Activated CD8-positive, alpha-beta memory T cell treated with anti-CD3 and anti-CD28 coated beads, Interleukin-2, amount 50 U/mL, for 48 hours (primary cell): ENCODE measurements around the gene CD58.

ENCODE experiments used
- DNase-seq: peaks from one replicate; pipeline ENCODE4 v3.0.0-alpha.2; 2020

Gene CD58

DNA sequence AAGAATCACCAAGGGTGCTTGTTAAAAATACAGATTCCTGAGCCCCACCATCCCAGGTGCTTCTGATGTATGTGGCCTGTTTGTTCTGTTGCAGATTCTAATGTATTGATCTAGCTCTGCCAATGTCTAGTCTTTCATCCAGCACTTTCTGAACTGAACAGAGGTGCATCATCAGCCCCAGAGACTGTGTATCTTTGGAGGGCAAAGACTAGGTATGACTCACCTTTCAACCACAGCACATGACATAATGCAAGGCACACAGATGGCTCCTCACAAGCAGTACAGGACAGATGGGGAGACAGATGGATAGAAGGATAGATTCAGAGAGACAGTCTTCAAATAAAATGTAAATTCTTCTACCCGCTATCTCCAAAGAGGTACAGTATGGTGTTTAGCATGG, 32.3 kb downstream of the CD58 start:
- DNase-seq: no peak

DNA sequence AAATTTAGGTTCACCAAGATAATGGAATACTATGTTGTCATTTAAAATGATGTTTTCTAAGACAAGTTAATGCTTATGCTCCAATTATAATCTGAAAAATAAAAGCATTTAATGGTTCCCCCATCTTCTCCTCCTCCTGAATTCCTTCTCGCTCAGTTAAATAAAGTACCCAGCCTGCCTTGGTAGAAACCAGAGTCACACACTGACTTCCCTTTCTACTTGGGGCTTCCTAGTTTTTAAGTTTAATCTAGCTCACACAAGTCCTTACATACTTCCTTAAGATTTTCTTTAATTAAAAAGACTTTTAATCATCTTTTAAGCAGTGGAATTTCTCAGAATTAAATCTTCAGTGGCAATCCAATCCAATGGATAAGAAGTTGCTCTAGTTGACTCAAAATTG, 32.9 kb downstream of the CD58 start:
- DNase-seq: no peak

DNA sequence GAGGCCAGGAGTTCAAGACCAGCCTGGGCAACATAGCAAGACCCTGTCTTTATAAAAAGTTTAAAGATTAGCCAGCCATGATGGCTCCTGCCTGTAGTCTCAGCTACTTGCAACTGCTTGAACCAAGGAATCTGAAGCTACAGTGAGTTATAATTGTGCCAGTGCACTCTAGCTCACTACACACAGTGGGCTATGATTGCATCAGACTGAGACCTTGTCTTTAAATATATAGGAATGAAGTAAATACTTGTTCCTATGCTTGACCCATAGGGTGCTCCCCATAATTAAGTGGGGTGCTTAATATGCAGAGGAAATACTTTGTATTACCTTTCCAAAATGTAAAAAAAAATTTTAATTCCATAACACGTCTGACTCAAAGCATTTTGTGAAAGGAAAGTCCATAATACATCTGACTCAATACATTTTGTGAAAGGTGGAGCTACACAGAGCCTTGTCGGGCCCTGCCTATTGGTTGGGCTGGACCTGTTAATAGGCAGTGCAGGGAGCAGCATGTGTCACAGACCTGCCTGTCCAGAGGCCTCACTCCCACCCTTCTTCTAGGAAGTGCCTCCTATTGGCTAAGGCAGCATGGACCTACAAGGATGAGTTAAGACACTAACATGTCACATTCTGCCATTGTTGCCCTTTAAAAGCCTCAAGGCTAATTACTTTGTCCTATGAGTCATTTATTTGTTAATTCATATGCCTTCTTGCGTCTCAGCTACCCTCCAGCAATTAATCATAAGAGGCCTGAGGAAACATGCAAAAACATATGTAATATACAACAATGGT, 33.6 kb downstream of the CD58 start:
- DNase-seq: no peak

DNA sequence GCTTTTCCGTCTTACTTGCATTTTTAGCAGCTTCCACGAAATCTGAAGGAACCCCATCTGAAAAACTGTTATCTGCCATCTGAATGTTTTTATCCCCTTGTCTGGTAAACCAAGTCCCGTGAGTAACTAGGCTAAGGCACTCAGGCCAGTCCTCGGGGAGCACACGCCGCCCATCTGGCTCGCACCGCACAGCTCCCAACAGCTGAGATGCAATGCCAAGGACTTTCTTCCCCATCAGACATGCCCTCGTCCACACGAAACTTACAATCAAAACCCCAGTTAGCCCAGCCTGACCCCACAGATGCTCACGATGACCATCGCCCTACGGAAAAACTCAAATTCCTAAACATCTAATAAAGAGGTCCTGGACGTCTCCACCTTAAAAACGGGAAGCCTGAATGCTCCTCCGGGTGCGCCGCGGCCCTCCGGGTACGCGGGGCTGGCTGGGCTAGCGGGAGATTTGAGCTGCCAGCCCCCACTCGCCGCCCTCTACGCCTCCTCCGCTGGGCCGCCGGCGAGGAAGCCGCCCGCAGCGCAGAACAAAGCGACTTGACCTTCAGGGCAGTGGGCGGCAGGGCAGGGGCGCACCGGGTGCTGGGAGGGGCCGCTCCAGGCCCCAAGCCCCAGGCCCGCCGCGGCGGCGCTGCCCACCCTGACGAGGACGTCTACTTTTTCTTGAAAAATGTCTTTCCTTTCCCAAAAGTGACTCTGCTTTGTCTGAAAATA, 36.6 kb downstream of the CD58 start:
- DNase-seq: no peak

DNA sequence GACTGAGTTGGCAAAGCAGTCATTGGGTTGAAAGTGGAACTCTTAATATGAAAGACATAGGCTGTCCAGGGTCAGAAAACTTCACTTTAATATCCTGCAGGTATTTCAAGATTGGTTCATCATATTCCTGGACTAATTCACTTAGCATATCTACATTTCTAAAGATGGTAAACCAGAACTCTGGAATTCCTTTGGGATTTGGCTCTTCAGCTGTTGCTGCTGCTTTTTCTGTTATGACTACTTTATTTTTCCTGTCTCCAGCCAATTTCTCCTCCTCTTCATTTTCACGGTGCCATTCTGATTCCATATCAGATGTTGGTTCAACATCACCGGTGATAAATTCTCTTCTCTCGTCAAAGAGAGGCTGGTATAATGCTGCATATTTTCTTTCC, 37.4 kb downstream of the CD58 start:
- DNase-seq: no peak

DNA sequence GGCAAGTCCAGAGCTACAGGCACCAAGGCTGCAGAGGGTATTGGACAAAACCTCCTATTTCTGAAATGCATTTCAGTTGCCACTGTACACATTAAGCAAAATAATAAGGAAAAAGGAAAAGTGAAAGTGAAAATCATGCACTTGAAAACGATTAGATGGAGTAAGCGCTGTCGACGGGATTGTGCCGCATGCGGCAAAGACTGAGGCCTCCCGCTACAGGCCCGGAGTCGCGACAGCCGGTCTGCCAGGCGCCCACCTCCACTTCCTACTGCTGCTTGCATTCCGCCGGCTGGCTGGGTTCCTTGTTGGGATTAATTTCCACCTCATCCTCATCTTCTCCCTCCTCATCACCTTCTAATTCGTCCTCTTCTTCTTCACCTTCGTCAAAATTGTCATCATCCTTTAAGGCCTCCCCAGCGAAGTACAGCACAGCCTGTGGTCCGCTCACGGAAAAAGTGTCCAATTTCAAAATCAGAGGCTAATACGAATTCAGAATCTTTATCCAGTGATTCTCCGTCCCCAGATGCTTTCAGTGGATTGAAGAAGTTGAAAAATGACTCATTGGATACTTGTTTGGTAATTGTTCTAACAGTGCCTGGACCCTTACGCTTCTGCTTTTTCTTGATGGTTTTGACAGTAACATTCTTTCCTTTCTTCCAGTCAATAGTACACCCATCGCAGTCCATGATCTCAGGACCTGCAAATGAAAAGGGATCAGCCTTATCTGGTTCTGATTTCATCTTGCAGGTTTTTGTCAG, 38.0 kb downstream of the CD58 start:
- no peak for DNase-seq

DNA sequence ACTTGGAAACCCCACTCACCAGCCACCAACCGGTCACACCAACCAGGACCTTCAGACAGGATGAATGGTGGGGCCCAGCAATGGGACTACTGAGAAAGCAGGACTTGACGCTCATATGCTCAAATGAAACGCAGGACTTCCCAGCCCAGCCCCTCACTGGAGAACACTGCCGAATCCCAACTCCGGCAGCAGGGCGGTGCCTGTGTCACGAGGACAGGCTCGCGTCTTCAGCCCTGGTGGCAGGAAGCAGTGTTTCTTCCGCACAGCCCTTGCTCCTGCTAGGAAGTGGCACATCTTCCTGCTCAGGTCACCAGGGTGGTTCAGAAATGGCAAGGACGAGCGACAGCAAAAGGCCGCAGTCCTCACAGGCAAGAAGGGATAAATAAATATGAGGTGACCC, 38.9 kb downstream of the CD58 start:
- DNase-seq: no peak

DNA sequence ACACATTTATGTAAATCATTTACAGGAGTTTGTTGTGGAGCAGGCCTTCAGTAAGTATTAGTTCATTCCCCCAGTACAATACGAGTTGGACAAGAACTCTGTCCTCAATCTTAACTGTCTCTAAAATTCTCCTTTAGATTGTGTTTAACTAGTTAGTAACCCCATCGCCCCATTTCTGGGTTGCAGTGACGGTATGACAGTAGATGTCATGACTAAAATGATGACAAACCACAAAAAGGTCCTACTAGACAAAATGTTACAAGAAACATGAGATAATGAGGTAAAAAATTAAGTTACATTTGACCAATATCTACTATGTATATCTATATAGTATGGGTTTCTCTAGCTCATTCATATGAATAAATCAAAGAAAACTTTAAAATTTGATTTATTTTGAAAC, 41.1 kb downstream of the CD58 start:
- DNase-seq: no peak

DNA sequence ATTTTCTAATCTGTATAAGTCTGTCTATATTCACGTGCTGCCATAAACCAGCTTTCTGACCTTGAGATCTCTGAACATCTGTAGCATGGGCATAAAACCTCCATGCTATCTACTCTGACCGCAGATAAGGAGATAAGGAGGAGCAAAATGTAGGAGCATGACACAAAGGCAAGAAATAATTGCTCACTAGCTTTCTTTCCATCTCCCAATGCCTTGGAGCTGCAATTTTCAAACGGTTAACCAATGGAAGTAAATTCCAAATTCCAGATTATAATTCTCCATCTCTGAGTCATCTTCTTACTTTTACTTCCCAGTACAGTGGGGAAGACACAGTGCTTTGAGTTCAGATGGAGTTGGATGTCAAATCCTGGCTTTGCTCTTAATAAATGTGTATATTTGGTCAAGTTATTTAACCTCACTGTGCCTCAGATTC, 41.6 kb downstream of the CD58 start:
- DNase-seq: no peak

DNA sequence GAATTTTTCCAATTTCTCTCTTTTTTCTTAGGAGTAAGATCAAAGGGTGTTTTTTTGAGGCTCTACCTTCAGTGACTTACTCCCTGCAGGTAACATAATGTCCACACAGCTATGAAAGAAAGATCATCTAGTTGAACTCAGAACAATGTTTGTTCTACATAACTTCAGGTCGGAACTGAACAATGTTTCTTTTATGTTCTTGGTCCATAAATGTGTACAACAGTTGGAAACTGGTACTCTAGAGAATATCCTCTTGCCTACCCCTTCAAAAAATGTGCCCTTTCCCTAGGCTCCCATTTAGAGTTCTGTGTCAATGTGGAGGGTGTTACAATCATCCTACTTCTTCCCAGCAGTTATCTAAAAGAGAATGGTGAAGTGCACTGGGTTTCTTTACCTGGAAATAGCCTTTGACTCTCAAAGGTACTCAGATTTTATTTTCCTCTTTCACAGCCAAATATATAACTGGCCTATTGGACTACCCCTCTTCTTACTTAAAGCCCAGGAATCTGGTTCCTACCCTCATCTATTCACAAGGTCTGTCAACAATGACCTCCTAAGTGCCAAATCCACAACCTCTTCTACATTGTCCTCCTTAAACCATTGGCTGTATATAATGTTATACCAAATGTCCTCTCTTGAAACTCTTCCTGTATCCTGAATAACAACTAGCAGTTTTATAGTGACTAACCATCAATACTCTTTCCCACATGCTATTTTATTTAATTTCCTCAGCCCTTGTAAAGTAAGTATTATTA, 42.3 kb downstream of the CD58 start:
- no peak for DNase-seq

DNA sequence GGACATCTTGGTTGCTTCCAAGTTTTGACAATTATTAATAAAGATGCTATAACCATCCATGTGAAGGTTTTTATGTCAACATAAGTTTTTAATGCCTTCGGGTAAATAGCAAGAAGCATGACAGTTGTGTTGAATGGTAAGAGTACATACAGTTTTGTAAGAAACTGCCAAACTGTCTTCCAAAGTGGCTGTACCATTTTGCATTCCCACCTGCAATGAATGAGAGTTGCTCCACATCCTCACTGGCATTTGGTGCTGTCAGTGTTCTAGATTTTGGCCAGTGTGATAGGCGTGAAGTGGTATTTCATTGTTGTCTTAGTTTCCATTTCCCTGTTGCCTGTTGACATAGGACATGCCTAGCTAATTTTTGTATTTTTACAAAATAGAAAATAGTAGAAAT, 45.4 kb downstream of the CD58 start:
- no peak for DNase-seq

DNA sequence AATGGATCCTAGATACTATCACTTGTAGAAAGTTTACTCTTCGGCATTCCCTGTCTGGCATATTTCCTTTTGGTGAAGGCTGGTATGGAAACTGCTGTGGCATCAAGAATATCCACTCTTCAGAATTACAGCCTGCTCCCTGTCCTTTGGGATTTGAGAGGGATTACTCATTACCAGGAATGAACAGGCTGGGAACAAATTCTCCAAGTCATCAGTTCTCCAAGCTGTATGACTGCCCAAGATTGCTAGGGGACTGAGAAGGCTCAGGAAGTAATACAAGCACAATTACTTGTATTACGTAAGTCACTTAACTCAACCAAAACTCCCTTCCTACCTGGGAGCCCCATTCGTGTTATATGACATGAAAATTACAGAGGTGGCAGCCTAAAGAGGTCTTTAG, 49.6 kb downstream of the CD58 start:
- no peak for DNase-seq

DNA sequence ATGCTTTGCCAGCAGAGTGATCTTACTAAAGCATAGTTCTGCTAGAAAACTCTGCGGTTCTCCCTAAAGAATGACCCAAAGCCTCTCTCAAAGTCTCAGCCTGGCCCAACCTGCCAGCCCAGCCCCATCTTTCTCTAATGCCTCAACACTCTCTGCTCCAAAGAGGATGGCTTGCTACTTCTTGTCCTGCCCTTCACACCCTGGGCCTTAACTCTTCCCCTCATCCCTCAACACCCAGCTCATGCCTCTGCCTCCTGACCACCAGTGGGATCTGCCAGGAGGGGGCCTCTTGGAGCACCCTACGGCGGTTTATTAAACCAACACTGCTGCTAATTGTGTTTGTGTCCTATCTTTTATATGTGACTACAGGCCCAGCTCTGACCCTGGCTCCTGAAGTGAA, 52.4 kb downstream of the CD58 start:
- no peak for DNase-seq

DNA sequence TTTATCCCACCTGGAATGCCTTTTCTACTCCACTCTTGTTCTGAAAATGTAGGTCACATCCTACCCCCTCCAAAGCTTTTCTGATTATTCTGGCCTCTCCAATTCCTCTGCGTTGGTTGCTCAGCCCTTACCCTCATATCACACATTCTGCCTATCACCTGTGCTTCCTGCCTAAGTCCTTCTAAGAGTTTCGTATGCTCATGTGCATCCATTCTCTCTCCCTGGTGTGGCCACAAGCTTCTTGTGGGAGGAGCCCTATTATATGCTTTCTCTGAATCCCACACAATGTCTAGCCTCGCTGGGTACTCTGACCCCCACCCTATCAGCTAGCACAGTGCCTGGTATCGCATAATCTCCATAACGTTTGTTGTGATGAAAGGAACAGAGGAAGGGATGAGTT, 54.2 kb downstream of the CD58 start:
- DNase-seq: no peak

DNA sequence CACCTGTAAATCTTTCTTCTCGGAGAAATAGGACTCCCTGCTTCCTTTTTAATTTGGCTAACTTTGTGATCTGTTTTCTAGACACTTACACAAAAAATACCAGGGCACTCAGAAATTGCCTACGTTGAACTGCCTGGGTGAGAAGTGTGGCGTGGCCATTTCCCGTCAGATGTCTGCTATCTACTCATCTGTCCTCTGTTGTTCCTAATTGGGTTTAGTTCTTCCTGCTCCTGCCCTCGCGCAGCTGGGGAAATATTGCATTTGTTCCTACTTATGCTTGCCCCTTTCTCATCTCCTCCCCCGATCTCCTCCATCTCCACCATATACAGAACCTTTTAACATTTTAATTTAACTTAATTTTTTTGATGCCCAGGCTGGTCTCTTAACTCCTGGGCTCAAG, 55.1 kb downstream of the CD58 start:
- DNase-seq: no peak

DNA sequence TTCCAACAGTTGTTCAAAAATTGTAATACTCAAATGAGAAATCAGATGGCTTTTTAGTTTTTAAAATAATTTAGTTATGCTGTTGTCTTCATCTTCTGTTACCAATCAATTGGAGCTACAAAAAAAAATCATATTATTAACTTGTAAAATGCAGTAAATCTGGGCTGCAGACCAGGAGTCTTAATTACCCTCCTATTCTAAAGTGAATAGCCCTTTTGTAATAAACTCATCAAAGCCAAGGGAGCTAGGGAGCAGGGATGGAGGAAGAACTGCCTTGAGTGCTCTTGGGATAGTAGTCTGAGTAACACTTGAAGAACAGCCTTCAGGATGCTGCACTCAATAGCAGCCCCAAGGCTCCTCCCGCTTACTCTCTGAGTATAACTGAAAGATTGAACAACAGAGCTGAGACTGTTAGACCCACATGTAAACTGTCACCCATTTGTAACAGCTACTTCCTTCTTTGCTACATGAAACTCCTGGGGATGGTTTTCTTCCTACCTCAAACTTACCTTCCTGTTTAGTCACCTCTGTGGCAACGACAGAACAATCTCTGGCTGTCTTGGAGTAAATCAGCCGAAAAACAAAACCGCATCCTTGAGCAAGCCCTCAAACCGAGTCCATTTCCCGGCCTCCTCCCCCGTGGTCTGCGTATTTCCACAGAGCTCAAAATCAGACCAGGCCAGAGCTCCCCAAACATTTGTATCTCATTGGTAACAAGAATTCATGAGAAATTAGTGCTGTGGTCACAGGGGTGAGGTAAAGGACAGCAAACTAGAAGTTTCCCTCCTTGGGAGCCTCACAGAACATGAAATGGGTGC, 55.9 kb downstream of the CD58 start:
- peak; percentile 82 for DNase-seq

DNA sequence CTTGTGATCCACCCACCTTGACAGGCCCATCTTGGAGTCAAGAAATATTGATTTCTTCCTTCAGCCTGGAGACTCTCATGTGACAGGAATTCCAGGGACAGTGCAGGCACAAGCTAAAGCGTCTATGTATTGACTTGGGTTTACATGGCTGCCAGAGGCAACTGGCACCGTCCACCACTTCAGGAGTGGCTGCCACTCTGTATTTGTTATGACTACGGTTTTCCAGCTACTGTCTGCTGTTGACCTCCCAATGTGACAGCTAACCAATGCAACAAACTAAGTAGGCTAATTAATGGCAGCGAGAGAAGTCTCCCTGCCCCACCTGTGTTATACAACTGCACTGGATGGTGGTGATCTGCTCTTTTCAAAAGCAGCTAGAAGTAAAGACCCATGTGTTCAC, 56.9 kb downstream of the CD58 start:
- no peak for DNase-seq

DNA sequence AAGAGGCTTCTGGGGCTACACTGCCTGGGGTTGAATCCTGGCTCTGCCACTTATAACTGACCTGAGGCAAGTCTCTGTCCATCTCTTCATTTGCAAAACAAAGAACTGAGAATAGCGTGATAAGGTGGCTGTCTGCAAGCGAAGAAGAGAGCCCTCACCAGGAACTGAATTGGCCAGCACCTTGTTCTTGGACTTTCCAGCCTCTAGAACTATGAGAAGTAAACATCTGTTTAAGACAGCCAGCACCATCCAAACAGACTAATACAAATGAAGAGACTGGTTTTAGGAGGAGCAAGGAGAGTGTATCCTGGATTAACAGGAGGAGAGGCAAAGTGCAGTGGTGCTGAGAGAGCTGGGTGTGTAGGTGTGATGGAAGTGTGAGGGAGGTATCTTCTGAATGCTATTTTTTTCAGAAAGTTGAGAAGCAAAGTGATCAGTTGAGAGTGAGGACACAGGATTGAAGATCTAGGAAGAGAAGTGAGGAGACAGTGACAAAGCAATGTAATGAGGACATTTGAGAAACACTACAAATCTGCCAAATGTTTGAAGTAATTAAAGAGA, 59.3 kb downstream of the CD58 start:
- DNase-seq: no peak

DNA sequence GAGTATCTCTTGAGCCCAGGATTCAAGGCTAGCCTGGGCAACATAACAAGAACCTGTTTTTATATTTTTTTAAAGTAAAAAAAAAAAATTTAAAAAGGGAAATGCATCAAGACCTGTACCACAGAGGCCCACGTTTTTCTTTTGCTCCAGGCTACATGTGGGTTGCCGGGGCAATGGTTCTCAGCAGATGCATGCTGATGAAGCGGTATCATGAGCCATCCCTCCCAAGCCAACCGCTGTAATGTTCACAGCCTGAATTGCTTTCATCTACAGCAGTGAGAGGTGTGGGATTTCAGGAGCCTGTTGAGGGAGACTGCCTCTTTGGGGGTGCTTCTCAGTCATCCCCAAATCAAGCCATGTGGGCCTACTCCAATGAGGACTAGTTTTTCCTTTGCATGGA, 60.5 kb downstream of the CD58 start:
- no peak for DNase-seq

DNA sequence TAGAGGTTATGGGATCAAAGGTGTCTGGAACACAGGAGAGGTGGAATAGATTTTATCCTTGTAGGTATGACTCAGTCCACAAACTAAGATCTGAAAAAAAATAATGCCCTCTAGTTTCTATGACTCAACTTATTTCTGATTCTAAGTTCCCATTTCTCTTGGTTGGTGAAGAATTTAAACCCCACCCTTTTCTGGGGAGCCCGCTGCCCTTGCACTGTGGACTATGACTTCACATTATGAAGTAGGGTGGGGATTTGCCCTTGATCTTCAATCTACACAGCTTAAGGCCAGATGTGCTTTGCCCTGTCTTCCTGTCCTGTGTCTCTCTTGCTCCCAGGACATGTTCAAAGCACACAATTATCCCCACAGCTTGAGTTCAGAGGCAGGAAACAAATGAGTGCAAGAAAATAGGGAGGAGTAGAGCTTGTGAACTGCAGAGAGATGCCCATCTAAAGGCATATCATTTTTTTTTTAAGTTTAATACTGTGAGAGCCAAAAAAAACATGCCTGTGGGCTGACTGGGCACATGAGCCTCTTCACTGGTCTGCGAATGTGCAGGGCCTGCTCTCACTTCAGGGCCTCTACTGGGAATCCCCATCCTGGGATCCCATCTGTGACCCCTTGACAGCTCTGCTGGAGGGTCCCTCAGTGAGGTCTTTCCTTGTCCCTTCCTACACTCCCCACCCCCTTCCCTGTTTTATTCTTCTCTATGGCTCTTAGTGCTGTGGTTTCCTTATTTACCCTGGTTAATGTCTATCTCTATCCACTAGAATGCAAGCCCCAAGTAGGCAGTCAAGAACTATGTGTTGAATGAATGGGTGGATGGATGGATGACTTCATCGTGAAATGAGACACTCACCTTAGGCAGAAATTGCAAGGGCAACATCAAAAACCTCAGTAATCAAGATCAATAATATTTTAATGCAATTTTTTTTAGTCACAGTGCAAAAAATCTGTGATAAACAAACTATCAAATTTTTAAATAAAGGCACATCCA, 61.5 kb downstream of the CD58 start:
- DNase-seq: no peak
